Activated T-cell treated with anti-CD3 and anti-CD28 coated beads, Interleukin-2, amount 50 U/mL, for 72 hours (primary cell): ENCODE data around the gene SMG6. TPM values are rescaled to one million over a fixed set of nuclear protein-coding genes. Genes with fewer than 3 reads are reported as not detected.
"Not testable (repeated sequence)": the region's sequence is repeated elsewhere in the genome, so short reads cannot be mapped to it uniquely, and the experiment has no call there.

Source experiments
- ATAC-seq, 2 donors: fragments of 150-1000 bp; cut with Tn5 transposase; replicated peaks in 1 of 2; 2 replicates each; pipeline ENCODE4 v1.10.0; 2021; ENCODE audit warnings: moderate library complexity in 2 of 2, mild to moderate bottlenecking in 1 of 2
- DNase-seq, 2 donors: peaks; one replicate each; pipeline ENCODE4 v3.0.0; 2021 to 2022; ENCODE audit warnings: mixed read lengths in 1 of 2
- H3K27ac Mint-ChIP-seq: one replicate; pipeline ENCODE4 v1.8.0; 2022; ENCODE audit warnings: mild to moderate bottlenecking, moderate library complexity, mixed read lengths
- H3K27me3 Mint-ChIP-seq: one replicate; pipeline ENCODE4 v1.8.0; 2022; ENCODE audit warnings: low read depth, mixed read lengths
- H3K36me3 Mint-ChIP-seq, 2 donors: one replicate each; pipeline ENCODE4 v1.8.0; 2022; ENCODE audit warnings: mixed read lengths in 2 of 2, mild to moderate bottlenecking in 1 of 2; ENCODE audit not compliant: insufficient read depth in 2 of 2
- H3K4me1 Mint-ChIP-seq: one replicate; pipeline ENCODE4 v1.8.0; 2022; ENCODE audit warnings: low read depth, mixed read lengths
- H3K4me3 Mint-ChIP-seq, 2 donors: one replicate each; pipeline ENCODE4 v1.8.0; 2022; ENCODE audit warnings: mild to moderate bottlenecking in 2 of 2, mixed read lengths in 2 of 2, moderate library complexity in 2 of 2
- H3K9me3 Mint-ChIP-seq, 2 donors: one replicate each; pipeline ENCODE4 v1.8.0; 2022; ENCODE audit warnings: mixed read lengths in 2 of 2
- total RNA-seq, 2 donors: library from RNA; stranded (reverse); gene quantifications; one replicate each; pipeline ENCODE4 v1.2.3, GENCODE V29; 2022

Gene SMG6
- total RNA-seq, 2 donors from 2014 or later, result 47.3 to 54.1 TPM

GRCh38 chr17:2213291-2213960, 90.2 kb downstream of the SMG6 start:
- H3K36me3 Mint-ChIP-seq, result peaks cover 3 to 7% of the 10 kb centered on the region in 2 donors
- H3K9me3 Mint-ChIP-seq, result no peaks in the 10 kb centered on the region
- peaks cover 56% of the 10 kb centered on the region for H3K4me1 Mint-ChIP-seq
- H3K27me3 Mint-ChIP-seq, result no peaks in the 10 kb centered on the region
- DNase-seq (no peak), ATAC-seq (no peak)
- H3K27ac Mint-ChIP-seq, result peak overlapping the region; percentile 94
- H3K4me3 Mint-ChIP-seq, result peak overlapping the region; percentile 82 to 88

- Mint-ChIP-seq H3K9me3 (no peaks in the 10 kb centered on the region), H3K27me3 (no peaks in the 10 kb centered on the region), H3K4me3 (peak overlapping the region; percentile 35 to 38), H3K27ac (peak overlapping the region; percentile 94), H3K4me1 (peaks cover 54% of the 10 kb centered on the region), H3K36me3 (peaks cover 1 to 7% of the 10 kb centered on the region in 2 donors)
- DNase-seq, result no peak
- no peak for ATAC-seq
Measured at GRCh38 chr17:2212400-2212981, 91.1 kb downstream of the SMG6 start.

GRCh38 chr17:2211661-2212399, 91.8 kb downstream of the SMG6 start:
- Mint-ChIP-seq H3K36me3 (peaks cover 1 to 5% of the 10 kb centered on the region in 2 donors), H3K4me1 (peaks cover 54% of the 10 kb centered on the region), H3K27ac (peak overlapping the region; percentile 15), H3K9me3 (no peaks in the 10 kb centered on the region), H3K27me3 (no peaks in the 10 kb centered on the region), H3K4me3 (peak overlapping the region in 1 of 2 donors; percentile 35)
- DNase-seq (no peak), ATAC-seq (no peak)

- DNase-seq (no peak), ATAC-seq (no peak)
- Mint-ChIP-seq H3K4me1 (peaks cover 43% of the 10 kb centered on the region), H3K27me3 (no peaks in the 10 kb centered on the region), H3K4me3 (no peak overlapping the region), H3K36me3 (peaks cover 0 to 5% of the 10 kb centered on the region in 2 donors), H3K27ac (no peak overlapping the region), H3K9me3 (no peaks in the 10 kb centered on the region)
Measured at GRCh38 chr17:2210726-2211125, 92.9 kb downstream of the SMG6 start.

- Mint-ChIP-seq H3K27ac (no peak overlapping the region), H3K4me3 (no peak overlapping the region), H3K27me3 (no peaks in the 10 kb centered on the region), H3K9me3 (no peaks in the 10 kb centered on the region), H3K36me3 (peaks cover 0 to 5% of the 10 kb centered on the region in 2 donors), H3K4me1 (peaks cover 28% of the 10 kb centered on the region)
- ATAC-seq, result no peak
- no peak for DNase-seq
Measured at GRCh38 chr17:2207815-2208515, 95.6 kb downstream of the SMG6 start.

GRCh38 chr17:2204393-2204792, 99.2 kb downstream of the SMG6 start:
- H3K36me3 Mint-ChIP-seq, result peaks cover 1% of the 10 kb centered on the region in 2 donors
- no peak overlapping the region for H3K27ac Mint-ChIP-seq
- H3K27me3 Mint-ChIP-seq, result no peaks in the 10 kb centered on the region
- peaks cover 31% of the 10 kb centered on the region for H3K4me1 Mint-ChIP-seq
- DNase-seq (no peak), ATAC-seq (no peak)
- no peak overlapping the region for H3K4me3 Mint-ChIP-seq
- H3K9me3 Mint-ChIP-seq, result no peaks in the 10 kb centered on the region

- DNase-seq (no peak), ATAC-seq (no peak)
- Mint-ChIP-seq H3K4me3 (no peak overlapping the region), H3K36me3 (peaks cover 1% of the 10 kb centered on the region in 2 donors), H3K9me3 (no peaks in the 10 kb centered on the region), H3K27ac (no peak overlapping the region), H3K27me3 (no peaks in the 10 kb centered on the region), H3K4me1 (peaks cover 31% of the 10 kb centered on the region)
Measured at GRCh38 chr17:2203818-2204217, 99.8 kb downstream of the SMG6 start.

- ATAC-seq (no peak), DNase-seq (no peak)
- Mint-ChIP-seq H3K36me3 (peaks cover 1% of the 10 kb centered on the region in 2 donors), H3K27ac (peak overlapping the region; percentile 57), H3K4me1 (peaks cover 31% of the 10 kb centered on the region), H3K27me3 (no peaks in the 10 kb centered on the region), H3K9me3 (no peaks in the 10 kb centered on the region), H3K4me3 (peak overlapping the region in 1 of 2 donors; percentile 54)
Measured at GRCh38 chr17:2202996-2203575, 100.5 kb downstream of the SMG6 start.

- H3K9me3 Mint-ChIP-seq, result no peaks in the 10 kb centered on the region
Measured at GRCh38 chr17:2202302-2202995, 101.1 kb downstream of the SMG6 start.

GRCh38 chr17:2199386-2199785, 104.2 kb downstream of the SMG6 start:
- H3K4me1 Mint-ChIP-seq, result peaks cover 64% of the 10 kb centered on the region
- not testable (repeated sequence) for H3K4me3 Mint-ChIP-seq, H3K9me3 Mint-ChIP-seq, H3K27me3 Mint-ChIP-seq, ATAC-seq, H3K27ac Mint-ChIP-seq, DNase-seq
- H3K36me3 Mint-ChIP-seq, result peaks cover 6 to 10% of the 10 kb centered on the region in 2 donors

More at GRCh38 chr17:2202302-2202995, 101.1 kb downstream of the SMG6 start:
- H3K4me3 Mint-ChIP-seq, result peak overlapping the region in 1 of 2 donors; percentile 54
- peaks cover 34% of the 10 kb centered on the region for H3K4me1 Mint-ChIP-seq
- ATAC-seq (no peak), DNase-seq (no peak)
- H3K36me3 Mint-ChIP-seq, result peaks cover 1% of the 10 kb centered on the region in 2 donors
- no peaks in the 10 kb centered on the region for H3K27me3 Mint-ChIP-seq
- peak overlapping the region; percentile 57 for H3K27ac Mint-ChIP-seq

- Mint-ChIP-seq H3K4me1 (peaks cover 65% of the 10 kb centered on the region), H3K27me3 (no peaks in the 10 kb centered on the region), H3K9me3 (no peaks in the 10 kb centered on the region), H3K4me3 (no peak overlapping the region), H3K27ac (no peak overlapping the region), H3K36me3 (peaks cover 6 to 14% of the 10 kb centered on the region in 2 donors)
- no peak for ATAC-seq
- no peak for DNase-seq
Measured at GRCh38 chr17:2198927-2199326, 104.7 kb downstream of the SMG6 start.

GRCh38 chr17:2197271-2197670, 106.3 kb downstream of the SMG6 start:
- ATAC-seq, result no peak
- Mint-ChIP-seq H3K27ac (peak overlapping the region; percentile 63), H3K36me3 (peaks cover 9 to 15% of the 10 kb centered on the region in 2 donors), H3K9me3 (no peaks in the 10 kb centered on the region), H3K27me3 (no peaks in the 10 kb centered on the region), H3K4me3 (no peak overlapping the region), H3K4me1 (peaks cover 66% of the 10 kb centered on the region)
- no peak for DNase-seq
